ENCODE measurements around the gene IQCK.

IQCK gene

DNA sequence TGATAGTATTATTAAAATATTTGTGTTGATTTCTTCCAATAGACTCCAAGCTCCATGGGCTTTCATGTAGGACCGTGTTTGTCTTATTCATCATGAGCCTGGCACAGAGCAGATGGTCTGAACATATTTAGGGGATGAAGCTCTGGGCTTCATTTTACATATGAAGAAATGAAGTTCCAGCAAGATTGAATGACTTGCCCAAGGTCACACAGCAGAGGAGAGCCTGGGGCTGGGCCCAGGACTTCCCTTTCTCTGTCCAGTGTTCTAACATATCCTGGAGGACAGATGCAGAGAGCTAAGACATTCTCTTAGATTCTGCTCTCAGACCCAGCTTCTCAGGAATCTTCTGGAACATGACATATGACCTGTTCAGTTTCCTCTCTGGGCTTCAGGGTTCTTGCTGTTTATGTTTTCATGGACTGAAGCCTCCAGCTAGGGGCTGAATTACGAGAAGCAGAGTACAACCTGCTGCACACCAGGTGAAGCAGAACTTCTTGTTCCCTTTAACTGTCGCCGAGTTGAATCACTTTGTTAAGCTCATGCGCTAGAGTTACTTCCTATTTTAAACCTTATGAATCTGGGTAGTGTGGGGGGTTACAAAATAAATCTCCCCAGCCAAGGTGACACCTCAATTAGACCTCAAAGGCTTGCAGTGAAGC, 113.0 kb downstream of the IQCK start:
- in situ Hi-C loops (cut with MboI; ENCODE audit: low sequenced_read_pairs): no loop called here

DNA sequence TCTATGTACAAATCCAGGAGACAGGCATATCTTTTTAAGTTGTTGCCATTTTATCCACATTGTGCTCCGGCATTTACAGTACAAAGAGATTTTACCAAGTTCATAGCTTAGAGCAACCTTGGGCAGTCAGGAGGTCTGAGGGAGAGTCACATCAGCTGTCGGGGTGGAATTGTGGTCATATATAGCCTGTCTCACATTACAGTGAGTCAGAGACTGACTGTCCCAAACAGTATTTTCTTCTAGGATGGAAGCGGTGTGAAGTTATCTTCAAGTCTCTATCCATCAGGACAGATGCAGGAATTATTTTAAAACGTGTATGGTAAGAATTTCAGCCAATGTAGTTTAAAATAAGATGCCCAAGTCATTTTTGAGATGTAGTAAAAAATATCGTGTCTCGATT, 113.6 kb downstream of the IQCK start:
- in situ Hi-C loops (cut with MboI; ENCODE audit: low sequenced_read_pairs): no loop called here

DNA sequence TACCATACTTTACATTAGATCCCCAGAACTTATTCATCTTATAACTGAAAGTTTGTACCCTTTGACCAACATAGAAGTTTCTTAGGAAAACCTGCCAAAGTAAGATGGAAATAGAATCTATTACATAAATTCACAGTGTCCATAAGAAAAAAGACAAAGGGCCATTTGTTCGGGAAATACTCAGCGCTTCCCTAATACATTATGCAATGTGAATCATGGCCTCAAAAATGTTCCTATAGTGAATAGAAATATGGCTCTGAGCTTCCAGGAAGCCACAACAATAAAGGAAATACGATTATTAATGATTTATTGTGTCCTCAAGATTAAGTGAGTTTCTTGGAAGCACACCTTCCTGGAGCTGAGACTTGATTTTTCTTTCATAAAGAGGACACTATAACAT, 115.1 kb downstream of the IQCK start:
- in situ Hi-C loops (cut with MboI; ENCODE audit: low sequenced_read_pairs): no loop called here

DNA sequence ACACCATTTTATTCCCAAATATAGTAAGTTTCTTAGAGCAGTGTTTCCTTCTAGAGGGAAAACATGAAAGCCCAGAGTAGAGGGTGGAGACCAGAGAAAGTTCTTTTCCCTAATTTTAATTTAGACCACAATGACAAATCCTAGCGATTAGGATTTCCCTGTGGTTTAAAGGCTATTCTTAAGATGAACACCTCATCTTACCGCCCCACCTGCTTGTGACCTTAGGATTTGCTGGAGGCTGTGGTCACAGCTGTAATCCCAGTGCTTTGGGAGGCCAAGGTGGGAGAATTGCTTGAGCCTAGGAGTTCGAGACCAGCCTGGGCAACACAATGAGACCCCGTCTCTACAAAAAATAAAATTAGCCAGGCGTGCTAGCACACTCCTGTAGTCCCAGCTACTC, 115.5 kb downstream of the IQCK start:
- in situ Hi-C loops (cut with MboI; ENCODE audit: low sequenced_read_pairs): no loop called here

DNA sequence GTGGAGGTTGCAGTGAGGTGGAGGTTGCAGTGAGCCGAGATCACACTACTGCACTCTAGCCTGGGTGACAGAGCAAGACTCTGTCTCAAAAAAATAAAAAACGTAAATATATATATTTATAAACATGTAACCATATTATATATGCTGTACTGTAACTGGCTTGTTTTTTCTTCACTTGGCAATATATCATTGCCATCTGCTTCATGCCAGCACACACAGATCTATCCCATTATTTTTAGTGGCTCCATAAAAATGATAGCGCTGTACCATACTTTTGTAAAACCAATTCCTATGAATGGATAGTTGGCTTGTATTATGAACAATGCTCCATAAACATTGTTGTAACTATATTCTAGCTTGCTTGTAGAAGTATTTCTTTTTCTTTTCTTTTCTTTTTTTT, 117.1 kb downstream of the IQCK start:
- in situ Hi-C loops (cut with MboI; ENCODE audit: low sequenced_read_pairs): no loop called here

DNA sequence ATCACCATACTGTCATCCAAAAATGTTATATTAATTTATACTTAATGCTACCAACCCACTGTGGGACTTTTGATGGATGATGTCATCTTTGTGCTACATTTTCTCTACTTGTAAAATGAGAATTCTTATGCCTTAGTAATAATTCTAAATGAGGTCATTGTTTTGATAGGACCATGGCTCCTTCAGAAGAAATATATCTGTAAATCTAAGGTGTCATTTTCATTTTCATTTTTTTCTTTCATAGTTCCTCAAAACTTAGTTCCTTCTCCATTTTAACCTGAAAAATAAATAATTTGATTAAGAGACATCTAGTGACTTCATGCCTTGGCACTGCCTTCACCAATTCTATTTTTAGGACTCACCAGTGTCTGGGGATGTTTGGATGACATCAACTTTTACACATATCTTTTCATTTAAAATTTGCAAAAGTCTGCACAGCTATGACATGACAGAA, 117.9 kb downstream of the IQCK start:
- in situ Hi-C loops (cut with MboI; ENCODE audit: low sequenced_read_pairs): no loop called here

DNA sequence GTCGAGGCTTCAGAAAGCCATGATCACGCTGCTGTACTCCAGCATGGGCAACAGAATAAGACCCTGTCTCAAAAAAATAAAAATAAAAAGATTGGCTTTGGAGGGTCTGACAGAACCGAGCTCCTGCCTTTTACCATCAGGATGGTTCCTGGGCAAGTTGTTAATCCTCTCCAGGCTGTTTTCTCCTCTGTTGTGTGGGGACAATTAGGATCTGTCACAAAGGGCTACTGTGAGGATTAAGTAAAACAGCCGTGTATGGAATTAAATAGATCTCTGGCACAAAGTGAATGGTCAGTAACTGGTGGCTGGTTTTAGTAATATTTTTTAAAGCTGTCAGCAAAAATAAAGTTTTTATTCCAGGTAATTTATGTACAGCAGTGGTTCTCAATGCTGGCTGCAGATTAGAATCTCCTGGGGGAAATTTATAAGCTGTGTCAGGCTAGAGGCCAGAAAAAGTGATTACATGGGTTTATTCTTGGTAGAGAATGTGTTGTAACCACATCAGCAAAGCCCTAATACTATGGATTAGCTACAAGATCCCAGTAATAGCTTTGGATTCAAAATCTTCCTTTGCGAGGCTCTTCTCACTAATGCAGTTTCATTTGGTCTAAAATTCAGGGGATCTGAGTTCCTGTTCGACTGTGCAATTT, 119.4 kb downstream of the IQCK start:
- in situ Hi-C loops (cut with MboI; ENCODE audit: low sequenced_read_pairs): no loop called here

DNA sequence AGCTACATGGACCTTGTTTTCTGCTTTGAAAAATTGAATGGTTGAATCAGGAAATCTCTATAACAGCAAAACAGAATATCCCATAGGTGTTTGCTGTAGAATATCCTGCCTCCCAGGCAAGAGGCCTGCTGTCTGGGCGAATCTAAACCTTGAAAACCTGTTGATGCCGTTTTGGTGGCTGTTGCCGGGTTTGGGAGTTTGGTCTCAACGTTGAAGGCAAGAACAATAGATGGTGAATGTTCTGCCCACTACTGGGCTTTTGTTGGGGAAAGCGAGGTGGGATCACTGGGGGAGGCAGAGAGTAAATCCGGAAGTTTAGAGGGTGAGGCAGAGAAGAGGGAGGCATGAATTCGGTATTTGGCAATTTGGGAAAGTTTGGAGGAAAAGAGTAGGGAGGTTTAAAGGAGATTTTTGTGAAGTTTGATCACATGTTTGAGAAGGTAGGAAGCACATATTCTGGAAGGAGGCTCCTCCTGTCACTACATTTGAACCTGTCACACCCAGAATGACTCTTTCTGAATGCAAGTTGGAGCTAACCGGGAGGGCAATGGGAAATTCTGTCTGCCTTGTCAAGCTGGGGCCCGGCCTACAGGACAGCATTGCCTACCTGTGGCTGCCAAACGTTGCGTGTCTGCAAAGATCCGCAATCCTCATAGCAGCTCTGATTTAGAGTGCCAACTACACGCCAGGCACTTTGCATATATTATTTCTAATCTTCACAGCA, 120.1 kb downstream of the IQCK start:
- in situ Hi-C loops (cut with MboI; ENCODE audit: low sequenced_read_pairs): no loop called here

DNA sequence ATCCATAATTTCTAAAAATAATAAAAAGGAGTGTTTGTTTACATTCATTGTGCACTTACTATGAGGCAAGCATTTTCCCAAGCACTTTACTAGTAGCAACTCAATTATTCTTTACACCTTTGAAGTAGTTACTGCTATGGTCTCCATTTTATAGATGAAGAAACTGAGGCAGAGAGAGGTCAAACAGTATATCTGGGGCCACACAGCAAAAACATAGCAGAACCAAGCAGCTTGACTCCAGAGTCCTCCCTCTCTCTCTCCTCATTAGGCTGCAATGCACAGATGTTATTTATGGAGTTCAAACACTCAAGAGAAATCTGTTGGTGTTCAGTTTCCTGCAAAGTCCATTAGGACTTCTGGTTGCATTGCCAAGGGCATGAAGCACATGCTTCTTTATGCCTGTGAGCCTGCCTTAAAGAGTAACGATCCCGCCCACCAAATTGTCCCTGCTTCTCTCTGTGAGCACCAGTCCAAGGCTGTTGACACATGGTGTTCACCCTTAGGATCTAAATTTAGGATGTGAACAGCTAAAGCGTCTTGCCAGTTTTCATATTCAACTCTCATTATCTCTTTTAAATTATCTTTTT, 122.5 kb downstream of the IQCK start:
- in situ Hi-C loops (cut with MboI; ENCODE audit: low sequenced_read_pairs): no loop called here

DNA sequence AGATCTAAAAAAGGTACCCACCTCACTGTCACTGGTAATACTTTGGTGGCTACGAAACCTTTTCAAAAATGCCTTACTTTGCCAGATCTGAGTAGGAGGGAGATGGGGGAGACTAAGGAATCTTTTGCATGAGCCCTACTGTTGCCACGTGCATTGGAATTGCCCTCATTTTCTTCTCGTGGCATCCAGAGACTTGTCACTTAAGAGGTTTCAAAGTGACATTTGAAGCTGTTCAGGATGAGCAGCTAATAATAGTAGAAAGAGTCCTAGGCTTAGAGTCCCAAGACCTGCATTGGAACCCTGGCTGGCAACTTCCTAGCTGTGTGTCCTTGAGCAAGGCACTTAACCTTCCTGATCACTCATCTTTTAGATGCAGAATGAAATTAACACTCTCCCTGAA, 123.1 kb downstream of the IQCK start:
- in situ Hi-C loops (cut with MboI; ENCODE audit: low sequenced_read_pairs): no loop called here

DNA sequence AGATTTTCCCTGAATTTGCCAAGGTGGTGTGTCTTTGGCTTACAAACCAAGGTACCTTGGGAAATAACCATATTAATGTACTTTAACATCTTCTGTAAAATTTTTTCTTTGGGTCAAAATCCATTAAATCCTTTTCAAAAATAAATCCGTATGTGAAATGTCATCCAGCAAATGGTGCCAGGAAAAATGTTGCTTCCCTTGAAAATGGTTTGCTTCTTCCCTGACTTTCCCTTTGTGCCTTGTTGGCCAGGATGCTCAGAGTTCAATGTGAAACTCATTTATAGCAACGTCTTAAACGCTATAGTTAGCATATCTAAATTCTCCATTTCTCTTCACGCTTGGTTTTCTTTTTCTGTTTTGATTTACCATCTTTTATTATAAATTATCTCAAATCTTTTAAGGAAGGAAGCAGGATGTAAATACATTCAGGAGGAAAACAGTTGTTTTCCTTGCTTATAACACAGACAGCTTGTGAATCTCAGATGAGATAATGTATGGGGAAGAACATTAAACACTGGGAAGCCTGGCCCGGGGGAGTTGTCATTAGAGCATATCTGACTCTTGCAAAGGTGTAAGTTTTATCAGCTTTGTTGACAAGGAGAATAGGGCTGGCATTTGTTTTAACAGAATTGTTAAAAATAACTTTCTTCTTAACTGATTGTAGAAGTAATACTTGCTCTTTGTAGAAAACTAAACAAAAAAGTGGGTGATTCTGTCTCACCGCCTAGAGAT, 124.5 kb downstream of the IQCK start:
- in situ Hi-C loops (cut with MboI; ENCODE audit: low sequenced_read_pairs): no loop called here

DNA sequence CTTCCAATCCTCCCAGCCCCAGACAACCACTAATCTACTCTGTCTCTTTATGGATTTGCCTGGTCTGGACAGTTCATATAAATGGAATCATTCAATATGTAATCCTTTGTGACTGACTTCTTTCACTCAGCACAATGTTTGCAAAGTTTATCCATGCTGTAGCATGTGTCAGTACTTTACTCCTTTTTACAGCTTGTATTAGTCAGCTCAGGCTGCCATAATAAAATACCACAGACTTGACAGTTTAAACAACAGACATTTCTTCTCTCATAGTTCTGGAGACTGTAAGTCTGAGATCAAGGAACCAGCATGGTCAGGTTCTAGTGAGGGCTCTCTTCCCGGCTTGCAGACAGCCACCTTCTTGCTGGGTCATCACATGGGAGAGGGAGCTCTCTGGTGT, 125.3 kb downstream of the IQCK start:
- in situ Hi-C loops (cut with MboI; ENCODE audit: low sequenced_read_pairs): no loop called here

DNA sequence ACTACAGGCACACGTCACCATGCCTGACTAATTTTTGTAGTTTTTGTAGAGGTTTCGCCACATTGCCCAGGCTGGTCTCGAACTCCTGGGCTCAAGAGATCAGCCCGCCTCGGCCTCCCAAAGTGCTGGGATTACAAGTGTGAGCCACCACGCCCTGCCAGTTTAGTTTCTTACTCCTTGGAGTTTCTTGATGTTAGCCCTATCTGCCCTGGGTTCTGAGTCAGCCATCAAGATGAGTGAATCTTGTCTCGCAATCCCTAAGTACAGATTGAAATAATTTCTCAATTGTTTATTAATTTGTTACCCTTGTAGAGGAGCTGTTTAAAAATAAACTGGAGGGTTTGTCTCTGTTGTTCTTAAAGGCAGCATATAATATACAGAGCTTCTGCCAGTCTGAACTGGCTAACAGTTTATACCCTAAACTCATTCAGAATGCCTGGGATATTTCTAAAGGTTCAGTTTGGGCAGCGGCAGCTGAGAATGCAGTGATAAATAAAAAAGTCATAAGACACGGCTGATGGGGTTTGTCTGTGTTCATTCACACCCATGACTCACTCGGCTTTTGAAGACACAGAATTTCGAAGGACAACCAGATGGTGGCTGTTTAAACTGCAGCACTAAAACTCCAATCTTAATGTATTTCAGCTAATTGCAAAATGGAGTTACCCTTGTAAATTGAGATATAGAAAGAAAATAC, 127.0 kb downstream of the IQCK start:
- in situ Hi-C loops (cut with MboI; ENCODE audit: low sequenced_read_pairs): no loop called here

DNA sequence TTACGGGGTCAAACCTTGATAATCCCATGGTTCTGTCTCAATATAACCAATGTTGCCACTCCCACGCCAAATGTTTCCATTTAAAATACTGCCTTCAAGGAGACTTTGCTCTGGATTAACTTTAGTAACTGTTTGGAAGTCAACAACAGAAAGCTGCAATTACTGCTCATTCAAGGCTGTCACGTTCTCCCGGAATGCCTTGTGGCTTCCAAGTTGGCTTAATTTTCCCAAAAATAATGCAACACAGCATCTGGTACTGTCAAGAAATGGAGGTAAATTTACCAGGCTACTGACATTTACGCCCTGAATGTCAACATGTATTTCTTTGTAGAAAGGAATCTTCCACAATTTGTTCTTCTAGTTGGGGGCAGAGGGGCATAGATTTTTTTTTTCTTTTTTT, 128.4 kb downstream of the IQCK start:
- in situ Hi-C loops (cut with MboI; ENCODE audit: low sequenced_read_pairs): no loop called here

DNA sequence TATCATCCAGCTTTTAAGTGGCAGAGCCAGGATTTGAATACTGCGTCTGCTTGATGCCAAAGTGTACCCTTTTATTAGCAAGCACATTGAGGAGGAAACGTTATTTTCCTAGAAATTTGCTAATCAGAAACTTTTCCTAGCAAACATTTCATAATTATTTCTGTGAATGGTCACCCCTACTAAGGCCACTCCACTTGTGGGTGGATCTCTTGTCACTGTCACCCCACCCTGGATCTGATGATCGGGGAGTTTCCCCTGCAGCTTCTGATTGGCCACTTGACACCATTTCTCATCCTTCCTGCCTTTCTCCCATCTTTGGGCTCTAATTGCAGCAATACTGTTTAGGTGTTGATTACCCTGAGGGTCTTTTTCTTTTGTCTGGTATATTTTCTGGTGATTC, 130.7 kb downstream of the IQCK start:
- in situ Hi-C loops (cut with MboI; ENCODE audit: low sequenced_read_pairs): no loop called here

DNA sequence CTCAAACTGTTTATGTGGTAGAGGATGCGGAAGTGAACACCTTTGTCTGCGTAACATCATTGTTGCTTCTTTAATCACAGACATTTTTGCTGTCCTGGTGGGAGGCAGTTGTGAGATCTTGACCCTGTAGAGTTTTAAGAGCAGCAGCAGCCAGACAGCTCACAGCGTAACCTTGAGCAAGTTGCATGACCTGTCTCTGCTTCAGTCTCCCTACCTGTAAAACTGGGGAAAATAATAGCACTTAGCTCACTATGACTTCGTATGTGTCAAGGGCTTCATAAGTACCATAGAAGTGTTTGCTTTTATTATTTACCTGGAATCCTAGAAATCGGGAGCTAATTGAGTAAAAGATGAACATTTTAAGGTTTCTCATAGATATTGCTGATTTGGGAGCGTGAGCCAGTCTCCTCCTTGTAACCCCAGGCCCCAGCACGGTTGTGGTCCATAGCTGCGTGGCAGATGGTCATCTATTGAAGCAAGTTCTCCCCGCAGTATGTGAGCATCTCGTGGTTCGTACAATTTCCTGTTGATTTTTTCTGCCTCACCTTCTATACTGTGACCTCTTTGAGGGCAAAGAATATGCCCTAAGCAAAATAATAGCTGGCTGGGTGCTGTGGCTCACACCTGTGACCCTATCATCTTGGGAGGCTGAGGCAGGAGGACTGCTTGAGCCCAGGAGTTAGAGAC, 132.2 kb downstream of the IQCK start:
- in situ Hi-C loops (cut with MboI; ENCODE audit: low sequenced_read_pairs): no loop called here

DNA sequence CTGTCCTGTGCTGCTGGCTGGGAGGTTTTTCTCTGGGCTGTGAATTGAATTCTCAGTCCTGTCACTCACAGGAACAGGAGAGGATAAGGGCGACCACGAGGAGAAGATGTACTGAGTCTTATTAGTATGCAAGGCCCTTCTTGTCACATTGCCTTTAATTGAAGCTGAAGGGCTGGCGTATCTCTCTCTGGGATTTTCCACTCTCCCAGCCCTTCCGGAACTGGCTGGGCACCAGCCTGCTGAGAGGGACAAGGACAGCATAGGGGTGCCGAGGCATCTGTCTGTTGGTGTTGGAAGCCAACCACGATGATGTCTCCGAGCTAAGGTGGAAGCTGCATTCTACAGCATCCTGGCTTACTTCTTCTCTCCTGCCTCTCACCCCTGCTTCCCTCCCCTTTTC, 133.4 kb downstream of the IQCK start:
- in situ Hi-C loops (cut with MboI; ENCODE audit: low sequenced_read_pairs): no loop called here

DNA sequence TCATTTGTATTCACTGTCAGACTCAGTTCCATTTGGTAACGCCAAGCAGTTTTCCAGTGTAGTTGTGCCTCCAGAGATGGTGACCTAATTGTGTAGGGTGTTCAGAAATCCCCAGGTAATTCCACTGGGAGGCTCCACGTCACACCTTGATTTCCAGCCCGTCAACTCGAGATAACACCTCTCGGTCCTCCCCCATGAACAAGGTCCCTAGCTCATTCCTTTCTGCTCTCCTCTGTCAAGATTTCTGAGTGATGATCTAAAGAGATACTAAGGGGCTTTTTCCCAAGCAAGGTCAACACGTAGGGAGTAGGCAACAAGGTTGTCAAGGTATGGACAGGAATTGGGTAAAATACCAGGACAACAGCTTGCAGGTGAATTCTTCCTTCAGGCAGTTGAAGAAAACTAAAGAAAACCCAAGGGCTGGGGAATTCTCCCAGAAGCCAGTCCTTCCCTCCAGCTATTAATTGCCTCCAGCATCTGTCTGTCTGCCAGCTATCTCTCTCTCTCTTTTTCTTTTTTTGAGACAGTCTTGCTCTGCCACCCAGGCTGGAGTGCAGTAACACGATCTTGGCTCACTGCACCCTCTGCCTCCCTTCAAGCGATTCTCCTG, 135.2 kb downstream of the IQCK start:
- in situ Hi-C loops (cut with MboI; ENCODE audit: low sequenced_read_pairs): no loop called here

DNA sequence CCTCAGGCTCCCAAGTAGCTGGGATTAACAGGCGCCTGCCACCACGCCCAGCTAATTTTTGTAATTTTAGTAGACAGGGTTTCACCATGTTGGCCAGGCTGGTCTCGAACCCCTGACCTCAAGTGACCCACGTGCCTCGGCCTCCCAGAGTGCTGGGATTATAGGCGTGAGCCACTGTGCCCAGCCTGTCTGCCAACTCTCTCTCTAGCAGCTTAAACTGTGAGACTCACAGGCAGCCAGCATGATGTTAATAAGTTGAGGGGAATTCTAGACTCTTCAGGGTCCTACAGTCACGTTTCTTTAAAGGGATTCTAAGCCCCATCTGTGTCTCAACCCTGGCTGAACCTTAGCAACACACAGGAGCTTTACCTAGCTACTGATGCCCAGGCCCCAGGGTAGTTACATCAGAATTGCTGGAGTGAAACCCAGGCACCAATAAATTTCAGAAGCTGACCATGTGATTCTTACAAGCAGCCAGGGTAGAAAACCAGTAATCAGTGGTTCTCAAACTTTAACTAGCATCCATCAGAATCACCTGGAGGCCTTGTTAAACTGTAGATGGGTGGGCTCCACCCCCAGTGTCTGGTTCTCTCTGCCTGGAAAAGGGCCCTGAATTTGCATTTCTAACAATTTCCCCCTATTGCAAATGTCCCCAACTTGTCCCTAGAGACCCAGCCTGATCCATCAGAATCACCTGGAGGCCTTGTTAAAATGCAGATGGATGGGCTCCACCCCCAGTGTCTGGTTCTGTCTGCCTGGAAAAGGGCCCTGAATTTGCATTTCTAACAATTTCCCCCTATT, 135.9 kb downstream of the IQCK start:
- in situ Hi-C loops (cut with MboI; ENCODE audit: low sequenced_read_pairs): no loop called here
